ENCODE data around the gene PHLPP1. TPM values are rescaled to one million over a fixed set of nuclear protein-coding genes. Genes with fewer than 3 reads are reported as not detected.

The PHLPP1 gene
- total and polyA plus RNA-seq, 8 donors, result 2.1 to 77.0 (median 12.5) TPM

DNA sequence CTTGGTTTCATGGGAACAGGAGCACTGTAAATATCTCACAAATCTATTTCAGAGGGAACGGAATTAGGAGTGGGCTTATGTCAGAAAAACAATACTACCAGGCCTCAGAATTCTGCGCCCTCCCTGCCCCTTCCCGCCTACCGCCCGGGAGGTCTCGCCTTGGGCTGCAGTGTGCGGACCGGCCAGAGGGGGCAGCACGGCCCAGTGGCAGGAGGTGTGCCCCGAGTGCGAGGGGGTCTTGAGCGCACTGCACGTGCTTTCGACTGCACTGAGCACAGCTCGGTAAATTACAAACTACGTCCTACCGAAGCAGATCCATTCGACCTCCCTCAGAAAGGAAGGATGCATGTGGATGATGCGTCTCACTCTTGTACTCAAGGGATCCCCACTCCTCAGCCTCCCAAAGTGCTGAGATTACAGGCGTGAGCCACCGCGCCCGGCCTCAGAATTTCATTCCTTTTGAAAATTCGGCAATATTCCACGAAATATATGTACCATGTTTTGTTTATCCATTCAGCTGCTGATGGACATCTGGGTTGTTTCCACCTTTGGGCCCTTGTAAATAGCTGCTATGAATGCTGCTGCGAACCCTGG is 307.2 kb downstream of the PHLPP1 start:
- H3K4me3 ChIP-seq, result no peak overlapping the region
- TF ChIP-seq, protein P1, sequence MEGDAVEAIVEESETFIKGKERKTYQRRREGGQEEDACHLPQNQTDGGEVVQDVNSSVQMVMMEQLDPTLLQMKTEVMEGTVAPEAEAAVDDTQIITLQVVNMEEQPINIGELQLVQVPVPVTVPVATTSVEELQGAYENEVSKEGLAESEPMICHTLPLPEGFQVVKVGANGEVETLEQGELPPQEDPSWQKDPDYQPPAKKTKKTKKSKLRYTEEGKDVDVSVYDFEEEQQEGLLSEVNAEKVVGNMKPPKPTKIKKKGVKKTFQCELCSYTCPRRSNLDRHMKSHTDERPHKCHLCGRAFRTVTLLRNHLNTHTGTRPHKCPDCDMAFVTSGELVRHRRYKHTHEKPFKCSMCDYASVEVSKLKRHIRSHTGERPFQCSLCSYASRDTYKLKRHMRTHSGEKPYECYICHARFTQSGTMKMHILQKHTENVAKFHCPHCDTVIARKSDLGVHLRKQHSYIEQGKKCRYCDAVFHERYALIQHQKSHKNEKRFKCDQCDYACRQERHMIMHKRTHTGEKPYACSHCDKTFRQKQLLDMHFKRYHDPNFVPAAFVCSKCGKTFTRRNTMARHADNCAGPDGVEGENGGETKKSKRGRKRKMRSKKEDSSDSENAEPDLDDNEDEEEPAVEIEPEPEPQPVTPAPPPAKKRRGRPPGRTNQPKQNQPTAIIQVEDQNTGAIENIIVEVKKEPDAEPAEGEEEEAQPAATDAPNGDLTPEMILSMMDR (IDR thresholded peaks at IDR 0.05), result peak in 4 of 7 experiments; percentile 4 to 25 (median 18)
- no peak for TF ChIP-seq EP300 (IDR thresholded peaks at IDR 0.05)
- WGBS, 5 donors, result 74 to 80% (median 78%) methylated on average over 26 of the region's 26 CpGs
- peaks cover 0 to 7% (median 0%) of the 10 kb centered on the region in 4 donors for H3K9me3 ChIP-seq
- no peaks in the 10 kb centered on the region for H3K36me3 ChIP-seq
- no peak for DNase-seq
- intact Hi-C loops (cut with DNase I; ENCODE audit: low total_unique reads), result no loop called here
- no peaks in the 10 kb centered on the region for H3K27me3 ChIP-seq
- H3K27ac ChIP-seq, result no peak overlapping the region
- no peaks in the 10 kb centered on the region for H3K4me1 ChIP-seq

DNA sequence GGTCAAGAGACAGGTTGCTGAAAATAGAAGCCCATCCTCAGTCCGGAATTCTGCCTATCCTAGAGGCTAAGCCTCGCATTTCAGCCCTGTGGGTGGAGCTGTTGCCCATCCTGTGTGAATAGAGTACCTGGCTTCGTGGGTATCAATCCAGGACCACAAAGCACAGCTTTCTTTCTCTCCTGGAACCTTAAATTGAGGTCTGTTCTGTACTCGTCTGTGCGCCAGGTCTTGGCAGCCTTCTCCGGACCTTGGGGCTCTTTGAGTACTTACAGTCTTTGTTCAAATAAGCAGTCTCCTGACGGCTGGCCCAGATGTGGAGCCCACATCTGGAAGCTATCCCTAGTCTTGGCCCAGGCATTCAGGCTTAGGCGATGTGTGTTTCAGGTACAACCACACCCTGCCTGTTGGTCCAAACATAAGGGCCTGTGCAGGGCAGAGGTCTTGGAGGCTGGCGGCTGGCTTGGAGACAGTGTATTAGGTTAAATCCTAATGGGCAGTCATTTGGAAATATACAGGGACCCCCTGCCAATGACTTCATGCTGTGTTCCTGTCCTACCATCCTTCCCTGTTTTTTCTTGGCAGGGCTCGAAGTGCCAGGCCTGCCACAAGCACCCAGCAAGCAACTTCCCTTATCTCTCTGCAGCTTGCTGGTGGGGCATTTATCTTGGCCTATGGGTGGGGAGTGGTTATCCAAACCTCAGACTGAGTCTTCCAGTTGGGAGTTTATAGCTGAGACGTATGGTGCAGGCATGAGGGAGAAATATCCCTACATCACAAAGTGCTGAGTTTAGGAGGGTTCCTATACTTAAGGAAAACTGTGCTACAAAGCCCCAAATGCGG is 310.1 kb downstream of the PHLPP1 start:
- 37 to 62% (median 57%) methylated on average over 12 of the region's 12 CpGs for WGBS, 5 donors
- Histone ChIP-seq H3K27me3 (no peaks in the 10 kb centered on the region), H3K36me3 (no peaks in the 10 kb centered on the region), H3K27ac (no peak overlapping the region), H3K4me3 (no peak overlapping the region), H3K9me3 (no peaks in the 10 kb centered on the region), H3K4me1 (no peaks in the 10 kb centered on the region)
- intact Hi-C loops (cut with DNase I; ENCODE audit: low total_unique reads), result no loop called here
- TF ChIP-seq EP300 (IDR thresholded peaks at IDR 0.05), result no peak
- TF ChIP-seq POLR2AphosphoS5 (IDR thresholded peaks at IDR 0.05), result no peak
- TF ChIP-seq, protein P1 (IDR thresholded peaks at IDR 0.05), result peak in 1 of 7 experiments; percentile 12
- no peak for TF ChIP-seq POLR2A (IDR thresholded peaks at IDR 0.05)
- DNase-seq, result peak in 1 of 2 donors; percentile 65

DNA sequence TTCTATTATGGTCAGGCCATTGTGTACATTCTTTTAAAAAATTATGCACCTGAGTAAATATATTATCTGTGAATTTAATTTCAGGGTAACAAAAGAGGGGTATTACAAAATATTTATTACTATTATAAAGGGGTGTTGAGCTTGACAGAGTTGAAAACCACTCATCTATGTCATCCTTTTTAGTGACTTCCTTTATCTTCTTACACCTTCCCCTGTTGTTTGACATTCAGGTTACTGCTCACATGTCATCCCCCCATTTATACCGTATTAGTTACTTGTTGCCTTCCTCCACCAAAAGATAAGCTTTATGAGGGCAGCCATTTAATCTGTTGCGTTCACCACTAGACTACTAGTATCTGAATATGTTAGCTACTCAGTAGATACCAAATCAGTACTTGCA is 313.0 kb downstream of the PHLPP1 start:
- TF ChIP-seq POLR2AphosphoS5 (IDR thresholded peaks at IDR 0.05), result no peak
- intact Hi-C loops (cut with DNase I; ENCODE audit: low total_unique reads), result no loop called here
- no peak overlapping the region for H3K4me3 ChIP-seq
- H3K27me3 ChIP-seq, result no peaks in the 10 kb centered on the region
- H3K36me3 ChIP-seq, result no peaks in the 10 kb centered on the region
- WGBS, 5 donors, result 76 to 82% (median 81%) methylated on average over 2 of the region's 2 CpGs
- no peaks in the 10 kb centered on the region for H3K4me1 ChIP-seq
- no peaks in the 10 kb centered on the region for H3K9me3 ChIP-seq
- no peak for DNase-seq
- H3K27ac ChIP-seq, result no peak overlapping the region

Small RNA genes within 50 kb of the gene (small RNA-seq; reads per million reads assigned to genes)
- 0 reads per million in 4 donors for gene RNU6-142P

Other genes with a start within 250 kb of the PHLPP1 start
- 10 to 100 TPM; 14.6 to 76.5 (median 19.3) TPM for gene ZCCHC2, start 192.5 kb upstream of the PHLPP1 start, total RNA-seq
- 1 to 10 TPM; 3.9 to 4.9 (median 3.9) TPM for gene ZCCHC2, start 192.5 kb upstream of the PHLPP1 start, polyA plus RNA-seq

Measured in stomach (tissue), 9 donors.